ENCODE results near the gene PACRG.

DNA sequence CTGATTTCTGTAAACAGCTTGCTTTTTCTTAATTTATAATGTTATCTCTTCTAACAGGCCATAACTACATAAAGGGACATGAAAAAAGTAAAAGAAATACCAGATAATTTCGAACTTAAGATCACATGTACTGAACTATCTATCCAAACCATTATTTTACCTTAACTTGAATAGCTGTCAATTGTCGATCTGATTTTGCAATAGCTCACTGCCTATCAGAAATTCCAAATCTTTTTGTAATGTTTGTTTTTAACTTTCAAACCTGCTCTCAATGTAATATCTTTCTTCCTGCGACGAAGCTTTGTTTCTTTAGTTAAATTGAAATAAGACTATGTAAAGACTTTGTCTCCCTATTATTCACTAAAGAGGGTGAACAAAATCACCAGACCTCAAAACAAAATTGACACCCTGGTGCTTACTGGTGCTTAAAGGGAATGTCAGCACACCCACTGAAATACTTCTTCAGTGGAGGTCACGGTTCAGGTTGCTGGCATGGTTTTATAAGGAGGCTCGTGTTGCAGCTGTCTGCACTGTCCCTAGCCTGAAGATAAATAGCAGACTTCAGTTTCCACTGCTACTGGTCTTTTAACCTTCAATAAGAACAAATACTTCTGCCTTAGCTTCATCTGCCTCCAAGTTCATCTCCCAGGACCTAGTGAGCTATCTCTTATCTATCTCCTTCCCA is 569.2 kb downstream of the PACRG start:
- TF ChIP-seq POLR2A (IDR thresholded peaks at IDR 0.05; ENCODE audit: low read depth, low read length) (no peak), EZH2 (IDR thresholded peaks at IDR 0.05; ENCODE audit: borderline replicate concordance, control insufficient read depth, low read depth, low read length) (no peak), CTCF (IDR thresholded peaks at IDR 0.05 in 2 of 3, conservative IDR thresholded peaks at IDR 0.05 in 1 of 3; ENCODE audit: control insufficient read depth in 2 of 3, extremely low read depth in 1 of 3, insufficient read depth in 1 of 3, low read depth in 3 of 3, low read length in 3 of 3) (no peak), SMARCA5 (IDR thresholded peaks at IDR 0.05) (no peak), BACH1 (IDR thresholded peaks at IDR 0.05; ENCODE audit: borderline replicate concordance) (no peak)
